ENCODE results near the gene TAC3.
"Not testable (repeated sequence)": the region's sequence is repeated elsewhere in the genome, so short reads cannot be mapped to it uniquely, and the experiment has no call there.

Gene TAC3

GRCh38 chr12:57031789-57032188 lies 15.5 kb upstream of the TAC3 start:
- DNase-seq, result no peak

- DNase-seq, result peak; percentile 39
Measured at GRCh38 chr12:57031138-57031725, 14.9 kb upstream of the TAC3 start.

- DNase-seq, result no peak
Measured at GRCh38 chr12:57029457-57029856, 13.1 kb upstream of the TAC3 start.

GRCh38 chr12:57027805-57028153 lies 11.4 kb upstream of the TAC3 start:
- DNase-seq, result no peak

- DNase-seq, result no peak
Measured at GRCh38 chr12:57027011-57027804, 10.9 kb upstream of the TAC3 start.

GRCh38 chr12:57025196-57025595 lies 8.9 kb upstream of the TAC3 start:
- DNase-seq, result no peak

- DNase-seq, result not testable (repeated sequence)
Measured at GRCh38 chr12:57022324-57022723, 6.0 kb upstream of the TAC3 start.

GRCh38 chr12:57019983-57020719 lies 3.8 kb upstream of the TAC3 start:
- no peak for DNase-seq

- DNase-seq, result no peak
Measured at GRCh38 chr12:57018906-57019305, 2.6 kb upstream of the TAC3 start.

GRCh38 chr12:57018353-57018752 lies 2.0 kb upstream of the TAC3 start:
- not testable (repeated sequence) for DNase-seq

- no peak for DNase-seq
Measured at GRCh38 chr12:57012600-57013465, 3.5 kb downstream of the TAC3 start.

GRCh38 chr12:57011438-57012424 lies 4.6 kb downstream of the TAC3 start:
- no peak for DNase-seq

- DNase-seq, result peak; percentile 76
Measured at GRCh38 chr12:57010627-57011247, 5.6 kb downstream of the TAC3 start.

GRCh38 chr12:57009949-57010626 lies 6.2 kb downstream of the TAC3 start:
- no peak for DNase-seq

- peak; percentile 13 for DNase-seq
Measured at GRCh38 chr12:57008178-57008577, 8.2 kb downstream of the TAC3 start.

GRCh38 chr12:57006809-57007475 lies 9.4 kb downstream of the TAC3 start:
- DNase-seq, result no peak

GRCh38 chr12:57005980-57006808 lies 10.1 kb downstream of the TAC3 start, which contains the start of gene ZBTB39:
TSS of gene ZBTB39 (minus strand) at chr12:57006546. CDS start at chr12:57004917, 1,629 bp downstream.
- no peak for DNase-seq

GRCh38 chr12:57004651-57005050 lies 11.7 kb downstream of the TAC3 start:
- no peak for DNase-seq

- DNase-seq, result no peak
Measured at GRCh38 chr12:57003395-57003794, 12.9 kb downstream of the TAC3 start.

Data from NCI-H1417 treated with DMSO at 0.1 percent for 48 hours (cell line).